DND-41 (cell line): Measurements from ENCODE around the gene SEC61B.

Source experiments
- CTCF ChIP-seq: IDR thresholded peaks from 2 replicates; pipeline ENCODE4 v1.5.1; 2012; ENCODE audit warnings: borderline replicate concordance, low read length, moderate library complexity, mild to moderate bottlenecking; ENCODE audit not compliant: poor library complexity, severe bottlenecking; ENCODE audit errors: extremely low read depth
- EZH2 ChIP-seq: IDR thresholded peaks from 3 replicates; pipeline ENCODE4 v1.6.1; 2012; ENCODE audit warnings: borderline replicate concordance, low read depth, mild to moderate bottlenecking, moderate library complexity, low read length, inconsistent platforms; ENCODE audit not compliant: severe bottlenecking

- no peak for TF ChIP-seq EZH2
- no peak for TF ChIP-seq CTCF
Measured at GRCh38 chr9:99253772-99254431, 31.8 kb downstream of the SEC61B start.
